ENCODE measurements around the gene FBRS. TPM values are rescaled to one million over a fixed set of nuclear protein-coding genes. Genes with fewer than 3 reads are reported as not detected.

The FBRS gene
- total and polyA plus RNA-seq, 10 of the 15 experiments (the other 5 are each of a cell fraction or from before 2014, with no cell fraction given), result 0.45 to 87.6 (median 14.6) TPM

GRCh38 chr16:30703971-30704370 lies 45.7 kb downstream of the FBRS start:
- DNase-seq (ENCODE audit: low read depth, low spot score) (no peak), FAIRE-seq (no peak), ATAC-seq (no peak)
- Histone ChIP-seq H3K9me3 (replicated peaks; ENCODE audit: control insufficient read depth, insufficient read depth, low read length) (no peaks in the 10 kb centered on the region), H2AFZ (ENCODE audit: control insufficient read depth, low read depth, low read length) (no peak overlapping the region), H3K36me3 (ENCODE audit: control insufficient read depth in 2 of 2, insufficient read depth in 2 of 2, low read length in 1 of 2) (peaks cover 24 to 64% of the 10 kb centered on the region in 2 experiments), H3K27me3 (replicated peaks in 1 of 2; ENCODE audit: control insufficient read depth in 2 of 2, insufficient read depth in 2 of 2, low read length in 1 of 2) (no peaks in the 10 kb centered on the region), H3K79me2 (ENCODE audit: control insufficient read depth, insufficient read depth, low read length) (peaks cover 29% of the 10 kb centered on the region), H3K9ac (ENCODE audit: control insufficient read depth, insufficient read depth, low read length) (no peak overlapping the region), H3K4me3 (no peak overlapping the region), H3K4me2 (ENCODE audit: control insufficient read depth, insufficient read depth) (no peak overlapping the region), H3K27ac (ENCODE audit: control insufficient read depth, insufficient read depth) (no peak overlapping the region), H3K4me1 (ENCODE audit: control insufficient read depth, insufficient read depth, low read length) (peaks cover 6% of the 10 kb centered on the region; the same call in 1 of the 2 replicates), H4K20me1 (ENCODE audit: control insufficient read depth, insufficient read depth) (no peaks in the 10 kb centered on the region)
- ChIA-PET POLR2A (interaction anchor here (0.8 kb wide), 1 partner anchor 11 kb away, joined by 4 read pairs; no protein-coding TSS in a partner anchor), CTCF (no interaction called here), SMC1A (ENCODE audit: uncharacterized antibody, unreplicated experiment) (interaction anchor here (1.1 kb wide), 1 partner anchor 16 kb away, joined by 3 read pairs; no protein-coding TSS in a partner anchor), RAD21 (ENCODE audit: unreplicated experiment) (no interaction called here)
- intact Hi-C loops (cut with micrococcal nuclease; ENCODE audit: unreplicated experiment) (no loop called here), in situ Hi-C loops (cut with MboI) (no loop called here)
- WGBS (ENCODE audit: insufficient coverage, insufficient replicate concordance, low lambda C conversion rate, missing lambda C conversion rate), result 97% methylated on average over 10 of the region's 10 CpGs
- TF ChIP-seq MEF2B (IDR thresholded peaks at IDR 0.05; ENCODE audit: partially characterized antibody, poor library complexity, severe bottlenecking) (no peak), ATF7 (IDR thresholded peaks at IDR 0.05; ENCODE audit: low read depth) (no peak), RBBP5 (conservative IDR thresholded peaks at IDR 0.05) (no peak), TCF3 (IDR thresholded peaks at IDR 0.05; ENCODE audit: borderline replicate concordance, insufficient read depth, low read depth, low read length) (no peak), ESRRA (IDR thresholded peaks at IDR 0.05; ENCODE audit: low read length) (no peak), CHD4 (IDR thresholded peaks at IDR 0.05) (no peak), E4F1 (IDR thresholded peaks at IDR 0.05; ENCODE audit: borderline replicate concordance, partially characterized antibody) (no peak), ZNF274 (IDR thresholded peaks at IDR 0.05; ENCODE audit: insufficient read depth, insufficient read length) (no peak), RAD51 (IDR thresholded peaks at IDR 0.05) (no peak), POLR2AphosphoS2 (IDR thresholded peaks at IDR 0.05; ENCODE audit: low read depth, low read length) (no peak), E2F8 (IDR thresholded peaks at IDR 0.05; ENCODE audit: low read depth, partially characterized antibody) (no peak), RAD21 (IDR thresholded peaks at IDR 0.05; ENCODE audit: insufficient read depth, low read depth, low read length) (no peak), HDAC6 (IDR thresholded peaks at IDR 0.05; ENCODE audit: unreplicated experiment) (no peak), HCFC1 (IDR thresholded peaks at IDR 0.05; ENCODE audit: low read length) (no peak), ZSCAN29 (IDR thresholded peaks at IDR 0.05) (no peak), CEBPB (IDR thresholded peaks at IDR 0.05; ENCODE audit: borderline replicate concordance in 1 of 2, low read depth in 2 of 2, low read length in 2 of 2) (no peak)
- BruUV-seq (replicated peaks), result no TSS peak
